Measurements from ENCODE around the gene CHID1. TPM values are rescaled to one million over a fixed set of nuclear protein-coding genes. Genes with fewer than 3 reads are reported as not detected.

CHID1 gene
- total and polyA plus RNA-seq, 8 donors: 81.4 to 95.7 (median 93.5) TPM

DNA sequence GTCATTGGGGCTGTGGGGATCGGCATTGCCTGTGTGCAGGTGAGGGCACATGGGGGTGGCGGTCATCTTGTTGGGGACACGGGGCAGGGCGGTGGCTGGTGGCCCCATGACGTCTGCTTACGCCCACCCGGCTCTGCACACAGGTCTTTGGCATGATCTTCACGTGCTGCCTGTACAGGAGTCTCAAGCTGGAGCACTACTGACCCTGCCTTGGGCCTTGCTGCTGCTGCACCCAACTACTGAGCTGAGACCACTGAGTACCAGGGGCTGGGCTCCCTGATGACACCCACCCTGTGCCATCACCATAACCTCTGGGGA lies 72.7 kb downstream of the CHID1 start:
- intact Hi-C loops (cut with DNase I): no loop called here
- Histone ChIP-seq H3K36me3 (peaks cover 0 to 54% of the 10 kb centered on the region in 2 donors), H3K27me3 (peaks cover 0 to 2% of the 10 kb centered on the region in 2 donors), H3K9me3 (no peaks in the 10 kb centered on the region), H3K27ac (no peak overlapping the region), H3K4me3 (no peak overlapping the region), H3K4me1 (peaks cover 21 to 75% of the 10 kb centered on the region in 2 donors)
- DNase-seq (no peak), ATAC-seq (no peak)
- TF ChIP-seq, protein P1, sequence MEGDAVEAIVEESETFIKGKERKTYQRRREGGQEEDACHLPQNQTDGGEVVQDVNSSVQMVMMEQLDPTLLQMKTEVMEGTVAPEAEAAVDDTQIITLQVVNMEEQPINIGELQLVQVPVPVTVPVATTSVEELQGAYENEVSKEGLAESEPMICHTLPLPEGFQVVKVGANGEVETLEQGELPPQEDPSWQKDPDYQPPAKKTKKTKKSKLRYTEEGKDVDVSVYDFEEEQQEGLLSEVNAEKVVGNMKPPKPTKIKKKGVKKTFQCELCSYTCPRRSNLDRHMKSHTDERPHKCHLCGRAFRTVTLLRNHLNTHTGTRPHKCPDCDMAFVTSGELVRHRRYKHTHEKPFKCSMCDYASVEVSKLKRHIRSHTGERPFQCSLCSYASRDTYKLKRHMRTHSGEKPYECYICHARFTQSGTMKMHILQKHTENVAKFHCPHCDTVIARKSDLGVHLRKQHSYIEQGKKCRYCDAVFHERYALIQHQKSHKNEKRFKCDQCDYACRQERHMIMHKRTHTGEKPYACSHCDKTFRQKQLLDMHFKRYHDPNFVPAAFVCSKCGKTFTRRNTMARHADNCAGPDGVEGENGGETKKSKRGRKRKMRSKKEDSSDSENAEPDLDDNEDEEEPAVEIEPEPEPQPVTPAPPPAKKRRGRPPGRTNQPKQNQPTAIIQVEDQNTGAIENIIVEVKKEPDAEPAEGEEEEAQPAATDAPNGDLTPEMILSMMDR (IDR thresholded peaks at IDR 0.05): no peak

DNA sequence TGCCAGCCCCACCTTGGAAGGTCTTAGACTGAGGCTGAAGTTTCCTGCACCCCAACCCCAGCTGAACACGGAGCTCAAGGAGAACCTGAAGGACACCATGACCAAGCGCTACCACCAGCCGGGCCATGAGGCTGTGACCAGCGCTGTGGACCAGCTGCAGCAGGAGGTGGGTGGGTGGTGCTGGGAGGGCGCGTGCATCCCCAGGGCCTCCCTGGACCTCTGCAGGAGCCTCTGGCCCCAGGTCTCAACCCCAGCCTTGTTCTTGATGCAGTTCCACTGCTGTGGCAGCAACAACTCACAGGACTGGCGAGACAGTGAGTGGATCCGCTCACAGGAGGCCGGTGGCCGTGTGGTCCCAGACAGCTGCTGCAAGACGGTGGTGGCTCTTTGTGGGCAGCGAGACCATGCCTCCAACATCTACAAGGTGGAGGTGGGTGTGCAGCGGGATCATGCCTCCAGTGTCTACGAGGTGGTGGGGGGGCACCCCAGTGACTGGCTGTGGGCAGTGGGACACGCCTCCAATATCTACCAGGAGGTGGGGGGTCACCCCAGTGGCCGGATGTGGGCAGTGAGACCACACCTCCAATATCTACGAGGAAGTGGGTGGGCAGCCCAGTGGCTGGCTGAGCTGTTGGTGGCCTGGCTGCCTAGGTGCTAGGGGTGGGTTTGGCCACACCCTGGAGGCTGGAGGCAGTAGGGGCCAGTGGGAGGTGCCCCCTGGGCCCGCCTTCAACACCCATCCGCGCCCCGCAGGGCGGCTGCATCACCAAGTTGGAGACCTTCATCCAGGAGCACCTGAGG lies 73.2 kb downstream of the CHID1 start:
- Histone ChIP-seq H3K4me3 (no peak overlapping the region), H3K27ac (peak overlapping the region in 1 of 2 donors; percentile 13), H3K4me1 (peaks cover 21 to 76% of the 10 kb centered on the region in 2 donors), H3K36me3 (peaks cover 0 to 54% of the 10 kb centered on the region in 2 donors), H3K27me3 (no peaks in the 10 kb centered on the region), H3K9me3 (no peaks in the 10 kb centered on the region)
- no peak for ATAC-seq
- TF ChIP-seq, protein P1 (IDR thresholded peaks at IDR 0.05): no peak
- intact Hi-C loops (cut with DNase I): no loop called here
- DNase-seq: no peak

DNA sequence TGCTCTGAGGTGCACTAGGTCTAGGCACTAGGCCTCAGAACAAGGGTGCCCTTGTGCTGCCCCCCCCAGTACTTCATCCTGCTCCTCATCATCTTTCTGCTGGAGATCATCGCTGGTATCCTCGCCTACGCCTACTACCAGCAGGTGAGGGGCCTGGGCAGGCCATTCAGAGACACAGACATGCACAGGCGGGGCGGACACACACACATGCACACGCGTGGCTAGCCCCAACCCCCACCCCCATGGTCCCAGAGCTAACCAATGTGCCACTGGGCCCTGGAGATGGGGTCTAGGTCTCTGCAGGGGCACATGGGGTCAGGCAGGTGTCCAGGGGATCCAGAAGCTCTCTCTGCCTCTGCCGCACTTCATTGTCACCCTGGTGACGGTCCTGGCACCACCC lies 73.9 kb downstream of the CHID1 start:
- TF ChIP-seq, protein P1 (IDR thresholded peaks at IDR 0.05): no peak
- Histone ChIP-seq H3K27me3 (no peaks in the 10 kb centered on the region), H3K4me3 (no peak overlapping the region), H3K9me3 (no peaks in the 10 kb centered on the region), H3K36me3 (peaks cover 0 to 54% of the 10 kb centered on the region in 2 donors), H3K4me1 (peaks cover 21 to 83% of the 10 kb centered on the region in 2 donors), H3K27ac (no peak overlapping the region)
- ATAC-seq (no peak), DNase-seq (no peak)
- intact Hi-C loops (cut with DNase I): no loop called here

DNA sequence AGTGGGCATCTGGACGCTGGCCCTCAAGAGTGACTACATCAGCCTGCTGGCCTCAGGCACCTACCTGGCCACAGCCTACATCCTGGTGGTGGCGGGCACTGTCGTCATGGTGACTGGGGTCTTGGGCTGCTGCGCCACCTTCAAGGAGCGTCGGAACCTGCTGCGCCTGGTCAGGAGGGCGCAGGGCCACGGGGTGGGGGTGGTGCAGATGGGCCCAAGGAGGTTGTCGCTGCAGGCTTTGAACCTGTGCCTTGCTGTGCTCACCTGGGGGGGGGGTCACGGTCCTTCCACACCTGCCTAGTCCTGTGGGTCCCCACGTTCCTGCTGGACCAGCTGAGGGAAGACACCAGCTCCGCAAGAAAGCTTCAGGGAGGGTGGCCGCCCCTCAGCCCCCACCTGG lies 74.3 kb downstream of the CHID1 start:
- no peak for DNase-seq
- ATAC-seq: no peak
- H3K27ac ChIP-seq: no peak overlapping the region
- TF ChIP-seq, protein P1 (IDR thresholded peaks at IDR 0.05): no peak
- peaks cover under 1 to 4% of the 10 kb centered on the region in 2 donors for H3K27me3 ChIP-seq
- peaks cover 20 to 83% of the 10 kb centered on the region in 2 donors for H3K4me1 ChIP-seq
- intact Hi-C loops (cut with DNase I): no loop called here
- H3K4me3 ChIP-seq: no peak overlapping the region
- no peaks in the 10 kb centered on the region for H3K9me3 ChIP-seq
- H3K36me3 ChIP-seq: peaks cover 0 to 54% of the 10 kb centered on the region in 2 donors

DNA sequence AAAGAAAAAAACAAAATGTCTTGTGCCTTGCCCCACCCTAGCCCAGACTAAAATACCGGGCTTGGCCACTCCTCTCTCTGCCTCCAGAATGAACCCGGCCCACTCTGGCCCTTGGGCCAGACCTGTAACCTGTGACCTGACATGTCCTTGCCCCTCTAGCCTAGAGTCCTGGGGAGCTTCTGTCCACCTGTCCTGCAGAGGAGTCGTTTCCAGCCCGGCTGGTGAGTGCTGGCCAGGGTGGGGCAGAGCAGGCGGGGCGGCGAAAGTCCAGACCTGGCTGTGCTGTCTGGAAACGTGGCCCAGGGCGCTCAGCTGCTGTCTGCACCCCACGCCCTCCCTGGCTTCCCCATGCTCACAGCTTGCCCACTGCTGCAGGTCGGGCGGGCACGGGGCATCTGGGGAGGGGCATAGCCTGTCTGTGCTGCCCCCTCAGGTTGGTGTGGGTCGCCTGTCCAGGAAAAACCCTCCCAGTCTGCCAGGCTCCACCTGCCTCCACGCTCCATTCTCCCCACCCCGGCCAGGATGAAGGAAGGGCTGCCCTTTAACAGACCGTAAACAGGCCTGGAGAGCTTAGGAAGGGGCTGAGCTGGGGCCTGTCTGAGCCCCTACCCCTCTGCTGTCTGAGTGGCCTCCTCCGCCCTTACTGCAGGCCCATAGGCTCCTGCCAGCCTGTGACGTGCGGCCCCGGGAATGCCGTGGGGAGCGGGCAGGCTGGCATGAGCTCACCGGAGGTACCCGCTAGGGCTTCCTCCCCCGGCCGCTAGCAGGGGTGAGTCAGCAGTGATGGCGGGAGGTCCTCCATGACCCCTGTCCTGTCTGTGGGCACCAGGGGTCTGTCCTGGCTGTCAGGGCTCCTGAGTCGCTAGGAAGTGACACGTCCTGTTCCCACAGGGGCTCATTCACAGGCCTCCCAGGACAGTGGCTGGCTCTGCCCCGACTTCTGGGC lies 76.0 kb downstream of the CHID1 start:
- Histone ChIP-seq H3K27me3 (peaks cover 7 to 20% of the 10 kb centered on the region in 2 donors), H3K27ac (peak overlapping the region; percentile 83 to 89), H3K4me3 (peak overlapping the region; percentile 71 to 86), H3K9me3 (no peaks in the 10 kb centered on the region), H3K4me1 (peaks cover 31 to 83% of the 10 kb centered on the region in 2 donors), H3K36me3 (peaks cover 0 to 39% of the 10 kb centered on the region in 2 donors)
- TF ChIP-seq, protein P1 (IDR thresholded peaks at IDR 0.05): no peak
- DNase-seq: peak in 3 of 4 donors; percentile 71 to 92 (median 83)
- intact Hi-C loops (cut with DNase I): no loop called here
- ATAC-seq: peak; percentile 61
